ENCODE measurements around the gene PBX1. TPM values are rescaled to one million over a fixed set of nuclear protein-coding genes. Genes with fewer than 3 reads are reported as not detected.

Gene PBX1
- total and polyA plus RNA-seq, 4 donors, result 2.2 to 17.3 (median 5.1) TPM

GRCh38 chr1:164706606-164706987 lies 147.6 kb downstream of the PBX1 start:
- no peak overlapping the region for H3K4me3 ChIP-seq (ENCODE audit: low read depth in 1 of 3, low read length in 3 of 3)
- no peak for DNase-seq (ENCODE audit: low spot score)
- H3K4me1 ChIP-seq (ENCODE audit: control insufficient read depth in 4 of 4, insufficient read depth in 4 of 4, low read length in 3 of 4), result peaks cover 0 to 1% (median 0%) of the 10 kb centered on the region in 4 donors
- H3K9ac ChIP-seq (ENCODE audit: low read depth in 1 of 2, low read length in 2 of 2), result no peak overlapping the region
- no peaks in the 10 kb centered on the region for H3K9me3 ChIP-seq (ENCODE audit: control insufficient read depth in 4 of 4, low read length in 3 of 4)
- H3K27me3 ChIP-seq (ENCODE audit: control insufficient read depth in 4 of 4, insufficient read depth in 4 of 4, low read length in 3 of 4), result no peaks in the 10 kb centered on the region
- no peak overlapping the region for H3K27ac ChIP-seq (ENCODE audit: low read depth in 1 of 2, low read length in 2 of 2)
- no peaks in the 10 kb centered on the region for H3K36me3 ChIP-seq (ENCODE audit: control insufficient read depth in 4 of 4, insufficient read depth in 3 of 4, low read depth in 1 of 4, low read length in 3 of 4)
- no peak for TF ChIP-seq JUND (IDR thresholded peaks at IDR 0.05)
- no peak for TF ChIP-seq SP1 (IDR thresholded peaks at IDR 0.05)
- TF ChIP-seq NR2F2 (IDR thresholded peaks at IDR 0.05), result no peak
- no peak for TF ChIP-seq ATF3 (IDR thresholded peaks at IDR 0.05)
- no peak for TF ChIP-seq REST (IDR thresholded peaks at IDR 0.05)
- no peak for TF ChIP-seq YY1 (IDR thresholded peaks at IDR 0.05)

DNA sequence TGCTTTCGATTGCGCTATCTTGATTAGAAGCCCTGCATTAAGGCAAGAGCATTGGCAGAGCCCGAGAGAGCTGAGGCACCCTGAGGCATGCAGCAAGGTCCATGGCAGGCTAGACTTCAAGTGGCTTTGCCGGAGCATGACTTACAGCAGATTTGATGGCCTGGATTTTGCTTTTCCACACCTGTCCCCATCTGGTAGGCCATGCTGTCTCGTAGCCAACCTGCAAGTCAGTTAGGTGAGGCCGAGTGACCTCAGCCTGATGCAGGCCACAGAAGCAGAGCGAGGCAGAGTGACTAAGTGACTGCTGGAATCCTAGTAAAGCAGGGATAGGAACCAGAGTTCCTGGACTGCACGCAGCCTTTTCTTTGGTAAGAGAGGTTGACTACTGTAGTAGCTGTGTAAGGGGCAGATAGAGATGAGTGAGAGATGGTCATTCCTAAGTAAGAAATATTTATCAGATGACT lies 148.9 kb downstream of the PBX1 start:
- Histone ChIP-seq H3K9ac (ENCODE audit: low read depth in 1 of 2, low read length in 2 of 2) (no peak overlapping the region), H3K9me3 (ENCODE audit: control insufficient read depth in 4 of 4, low read length in 3 of 4) (no peaks in the 10 kb centered on the region), H3K27ac (ENCODE audit: low read depth in 1 of 2, low read length in 2 of 2) (no peak overlapping the region), H3K27me3 (ENCODE audit: control insufficient read depth in 4 of 4, insufficient read depth in 4 of 4, low read length in 3 of 4) (no peaks in the 10 kb centered on the region), H3K36me3 (ENCODE audit: control insufficient read depth in 4 of 4, insufficient read depth in 3 of 4, low read depth in 1 of 4, low read length in 3 of 4) (no peaks in the 10 kb centered on the region), H3K4me1 (ENCODE audit: control insufficient read depth in 4 of 4, insufficient read depth in 4 of 4, low read length in 3 of 4) (peaks cover 2 to 14% (median 6%) of the 10 kb centered on the region in 4 donors), H3K4me3 (ENCODE audit: low read depth in 1 of 3, low read length in 3 of 3) (no peak overlapping the region)
- WGBS, result 90% methylated on average over 8 of the region's 8 CpGs
- no peak for DNase-seq (ENCODE audit: low spot score)
- TF ChIP-seq YY1 (IDR thresholded peaks at IDR 0.05), result no peak
- no peak for TF ChIP-seq REST (IDR thresholded peaks at IDR 0.05)
- no peak for TF ChIP-seq EGR1 (IDR thresholded peaks at IDR 0.05; ENCODE audit: low read depth in 2 of 2)
- TF ChIP-seq TAF1 (conservative IDR thresholded peaks at IDR 0.05), result no peak
- TF ChIP-seq GABPA (IDR thresholded peaks at IDR 0.05 in 1 of 2, conservative IDR thresholded peaks at IDR 0.05 in 1 of 2), result no peak
- TF ChIP-seq RAD21 (IDR thresholded peaks at IDR 0.05), result no peak
- TF ChIP-seq, protein P1, sequence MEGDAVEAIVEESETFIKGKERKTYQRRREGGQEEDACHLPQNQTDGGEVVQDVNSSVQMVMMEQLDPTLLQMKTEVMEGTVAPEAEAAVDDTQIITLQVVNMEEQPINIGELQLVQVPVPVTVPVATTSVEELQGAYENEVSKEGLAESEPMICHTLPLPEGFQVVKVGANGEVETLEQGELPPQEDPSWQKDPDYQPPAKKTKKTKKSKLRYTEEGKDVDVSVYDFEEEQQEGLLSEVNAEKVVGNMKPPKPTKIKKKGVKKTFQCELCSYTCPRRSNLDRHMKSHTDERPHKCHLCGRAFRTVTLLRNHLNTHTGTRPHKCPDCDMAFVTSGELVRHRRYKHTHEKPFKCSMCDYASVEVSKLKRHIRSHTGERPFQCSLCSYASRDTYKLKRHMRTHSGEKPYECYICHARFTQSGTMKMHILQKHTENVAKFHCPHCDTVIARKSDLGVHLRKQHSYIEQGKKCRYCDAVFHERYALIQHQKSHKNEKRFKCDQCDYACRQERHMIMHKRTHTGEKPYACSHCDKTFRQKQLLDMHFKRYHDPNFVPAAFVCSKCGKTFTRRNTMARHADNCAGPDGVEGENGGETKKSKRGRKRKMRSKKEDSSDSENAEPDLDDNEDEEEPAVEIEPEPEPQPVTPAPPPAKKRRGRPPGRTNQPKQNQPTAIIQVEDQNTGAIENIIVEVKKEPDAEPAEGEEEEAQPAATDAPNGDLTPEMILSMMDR (IDR thresholded peaks at IDR 0.05; ENCODE audit: low read depth, low read length, missing input control), result no peak
- no peak for TF ChIP-seq HNF4G (IDR thresholded peaks at IDR 0.05)
- TF ChIP-seq RXRA (IDR thresholded peaks at IDR 0.05), result no peak
- TF ChIP-seq, protein P2, sequence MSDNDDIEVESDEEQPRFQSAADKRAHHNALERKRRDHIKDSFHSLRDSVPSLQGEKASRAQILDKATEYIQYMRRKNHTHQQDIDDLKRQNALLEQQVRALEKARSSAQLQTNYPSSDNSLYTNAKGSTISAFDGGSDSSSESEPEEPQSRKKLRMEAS (IDR thresholded peaks at IDR 0.05), result no peak
- TF ChIP-seq NR2F2 (IDR thresholded peaks at IDR 0.05), result no peak
- no peak for TF ChIP-seq ATF3 (IDR thresholded peaks at IDR 0.05)
- no peak for TF ChIP-seq FOXA1 (IDR thresholded peaks at IDR 0.05)
- no peak for TF ChIP-seq SP1 (IDR thresholded peaks at IDR 0.05)
- no peak for TF ChIP-seq FOXA2 (IDR thresholded peaks at IDR 0.05)
- TF ChIP-seq ZBTB33 (IDR thresholded peaks at IDR 0.05), result no peak
